PFSK-1 (cell line): ENCODE results near the gene VAV3.

Experiments used
- FOXP2 ChIP-seq: optimal IDR thresholded peaks from 2 replicates; pipeline ENCODE3; 2011; ENCODE audit warnings: borderline replicate concordance, control low read depth, inconsistent platforms; ENCODE audit not compliant: insufficient read depth; ENCODE audit errors: extremely low read length, extremely low read depth
- POLR2AphosphoS5 ChIP-seq: IDR thresholded peaks from 2 replicates; pipeline ENCODE4 v1.6.1; 2012; ENCODE audit warnings: low read depth, mild to moderate bottlenecking, control low read depth, low read length, moderate library complexity
- REST ChIP-seq, 2 experiments: IDR thresholded peaks; 2 replicates each; pipeline versions ENCODE4 v1.6.1 to v1.8.0; 2011 to 2012; ENCODE audit warnings: low read depth in 2 of 2, low read length in 2 of 2, control low read depth in 1 of 2, inconsistent platforms in 1 of 2, mild to moderate bottlenecking in 1 of 2, moderate library complexity in 1 of 2; ENCODE audit not compliant: insufficient read depth in 1 of 2
- SIN3A ChIP-seq: IDR thresholded peaks from 2 replicates; pipeline ENCODE4 v1.6.1; 2012; ENCODE audit warnings: mild to moderate bottlenecking, low read length, moderate library complexity, borderline replicate concordance; ENCODE audit not compliant: insufficient read depth
- TAF1 ChIP-seq: IDR thresholded peaks from 2 replicates; pipeline ENCODE4 v1.6.1; 2012; ENCODE audit warnings: low read length, control low read depth, borderline replicate concordance; ENCODE audit not compliant: insufficient read depth

Gene VAV3

GRCh38 chr1:107677697-107678096 is 287.3 kb downstream of the VAV3 start:
- no peak for TF ChIP-seq FOXP2
- no peak for TF ChIP-seq REST (IDR thresholded peaks at IDR 0.05; ENCODE audit: insufficient read depth in 1 of 2, low read depth in 2 of 2, low read length in 2 of 2)
- no peak for TF ChIP-seq POLR2AphosphoS5
- TF ChIP-seq TAF1 = no peak
- TF ChIP-seq SIN3A = no peak

GRCh38 chr1:107674486-107674885 is 290.5 kb downstream of the VAV3 start:
- no peak for TF ChIP-seq SIN3A

GRCh38 chr1:107673006-107673405 is 292.0 kb downstream of the VAV3 start:
- TF ChIP-seq FOXP2 (no peak), POLR2AphosphoS5 (no peak), SIN3A (no peak), REST (IDR thresholded peaks at IDR 0.05; ENCODE audit: insufficient read depth in 1 of 2, low read depth in 2 of 2, low read length in 2 of 2) (no peak), TAF1 (no peak)

- no peak for TF ChIP-seq FOXP2
- no peak for TF ChIP-seq REST (IDR thresholded peaks at IDR 0.05; ENCODE audit: insufficient read depth in 1 of 2, low read depth in 2 of 2, low read length in 2 of 2)
- no peak for TF ChIP-seq TAF1
- TF ChIP-seq SIN3A = no peak
- no peak for TF ChIP-seq POLR2AphosphoS5
These were observed 294.5 kb downstream of the VAV3 start for GRCh38 chr1:107670397-107671040.

- TF ChIP-seq POLR2AphosphoS5 (no peak), TAF1 (no peak)
These were observed 295.0 kb downstream of the VAV3 start for GRCh38 chr1:107669996-107670395.

- TF ChIP-seq SIN3A = no peak
- no peak for TF ChIP-seq REST (IDR thresholded peaks at IDR 0.05; ENCODE audit: insufficient read depth in 1 of 2, low read depth in 2 of 2, low read length in 2 of 2)
- TF ChIP-seq TAF1 = no peak
- no peak for TF ChIP-seq POLR2AphosphoS5
- TF ChIP-seq FOXP2 = no peak
These were observed 296.2 kb downstream of the VAV3 start for GRCh38 chr1:107668762-107669161.
